Measurements from ENCODE around the gene ASPM. TPM values are rescaled to one million over a fixed set of nuclear protein-coding genes. Genes with fewer than 3 reads are reported as not detected.

ASPM gene
- total and polyA plus RNA-seq, 8 donors = 1.1 to 46.2 (median 21.8) TPM

DNA sequence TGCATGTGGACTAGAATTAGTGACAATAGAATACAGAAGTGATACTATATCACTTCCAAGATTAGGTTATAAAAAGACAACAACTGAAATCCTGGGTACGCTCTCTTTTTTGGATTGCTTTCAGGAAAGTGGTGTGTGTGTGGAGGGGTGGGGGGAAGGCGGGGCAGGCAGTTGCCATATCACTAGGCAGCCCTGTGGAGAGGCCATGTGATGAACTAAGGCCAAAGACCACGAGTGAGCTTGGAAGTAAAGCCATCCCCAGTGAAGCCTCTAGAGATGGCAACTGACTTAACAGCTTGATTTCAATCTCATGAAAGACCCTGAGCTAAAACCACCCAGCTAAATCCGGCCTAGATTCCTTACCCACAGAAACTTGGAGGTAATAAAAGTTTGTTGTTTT, 6.2 kb upstream of the ASPM start:
- H3K9me3 ChIP-seq = no peaks in the 10 kb centered on the region
- H3K27ac ChIP-seq = no peak overlapping the region
- H3K36me3 ChIP-seq = no peaks in the 10 kb centered on the region
- no peaks in the 10 kb centered on the region for H3K4me1 ChIP-seq
- ATAC-seq (no peak), DNase-seq (no peak)
- TF ChIP-seq CTCF (IDR thresholded peaks at IDR 0.05) = no peak
- no peaks in the 10 kb centered on the region for H3K27me3 ChIP-seq
- H3K4me3 ChIP-seq = no peak overlapping the region
- intact Hi-C loops (cut with DNase I) = no loop called here

- Histone ChIP-seq H3K4me1 (no peaks in the 10 kb centered on the region), H3K27ac (no peak overlapping the region), H3K27me3 (no peaks in the 10 kb centered on the region), H3K4me3 (no peak overlapping the region), H3K9me3 (no peaks in the 10 kb centered on the region), H3K36me3 (no peaks in the 10 kb centered on the region)
- DNase-seq = no peak
- ATAC-seq = no peak
- no peak for TF ChIP-seq CTCF (IDR thresholded peaks at IDR 0.05)
- intact Hi-C loops (cut with DNase I) = no loop called here
Measured at GRCh38 chr1:197151185-197151584, 4.7 kb upstream of the ASPM start.

DNA sequence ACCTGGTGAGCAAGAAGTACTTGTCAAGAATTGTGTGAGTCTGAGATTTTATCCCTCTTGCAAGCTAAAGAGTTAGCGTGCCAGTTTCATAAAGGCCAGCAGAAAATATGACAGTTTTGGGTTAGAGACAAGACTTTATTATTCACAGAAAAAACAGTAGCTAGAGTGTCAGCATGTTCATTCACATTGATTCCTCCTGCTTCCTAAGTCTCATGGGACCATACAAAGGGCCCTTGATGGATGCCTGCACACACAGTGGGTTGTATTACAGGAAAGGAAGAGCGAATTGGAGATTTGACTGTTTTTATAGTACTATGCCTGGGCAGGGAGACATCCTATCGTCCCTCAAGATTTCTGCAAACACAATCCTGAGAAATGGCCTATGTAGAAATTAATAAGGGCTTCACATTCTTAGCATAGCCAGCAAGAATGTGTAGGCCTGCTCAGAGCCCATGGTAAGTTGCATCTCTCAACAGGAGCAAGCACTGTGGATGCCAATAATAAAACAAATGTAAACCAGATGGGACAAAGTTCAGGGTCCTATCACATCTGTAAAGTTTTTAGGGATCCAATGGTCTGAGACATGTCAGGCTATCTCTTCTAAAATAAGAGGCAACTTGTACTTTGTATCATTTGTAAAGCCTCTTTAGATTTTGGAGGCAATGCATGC, 4.0 kb upstream of the ASPM start:
- Histone ChIP-seq H3K36me3 (no peaks in the 10 kb centered on the region), H3K4me3 (no peak overlapping the region), H3K27ac (no peak overlapping the region), H3K27me3 (no peaks in the 10 kb centered on the region), H3K4me1 (peaks cover 0 to 6% of the 10 kb centered on the region in 2 donors), H3K9me3 (no peaks in the 10 kb centered on the region)
- TF ChIP-seq CTCF (IDR thresholded peaks at IDR 0.05) = no peak
- intact Hi-C loops (cut with DNase I) = no loop called here
- ATAC-seq = no peak
- DNase-seq = no peak

- TF ChIP-seq CTCF (IDR thresholded peaks at IDR 0.05) = no peak
- H3K27ac ChIP-seq = no peak overlapping the region
- no peaks in the 10 kb centered on the region for H3K27me3 ChIP-seq
- H3K9me3 ChIP-seq = no peaks in the 10 kb centered on the region
- DNase-seq (no peak), ATAC-seq (no peak)
- peaks cover 0 to 16% of the 10 kb centered on the region in 2 donors for H3K4me1 ChIP-seq
- intact Hi-C loops (cut with DNase I) = no loop called here
- H3K36me3 ChIP-seq = no peaks in the 10 kb centered on the region
- H3K4me3 ChIP-seq = no peak overlapping the region
Measured at GRCh38 chr1:197149340-197149739, 2.9 kb upstream of the ASPM start.

DNA sequence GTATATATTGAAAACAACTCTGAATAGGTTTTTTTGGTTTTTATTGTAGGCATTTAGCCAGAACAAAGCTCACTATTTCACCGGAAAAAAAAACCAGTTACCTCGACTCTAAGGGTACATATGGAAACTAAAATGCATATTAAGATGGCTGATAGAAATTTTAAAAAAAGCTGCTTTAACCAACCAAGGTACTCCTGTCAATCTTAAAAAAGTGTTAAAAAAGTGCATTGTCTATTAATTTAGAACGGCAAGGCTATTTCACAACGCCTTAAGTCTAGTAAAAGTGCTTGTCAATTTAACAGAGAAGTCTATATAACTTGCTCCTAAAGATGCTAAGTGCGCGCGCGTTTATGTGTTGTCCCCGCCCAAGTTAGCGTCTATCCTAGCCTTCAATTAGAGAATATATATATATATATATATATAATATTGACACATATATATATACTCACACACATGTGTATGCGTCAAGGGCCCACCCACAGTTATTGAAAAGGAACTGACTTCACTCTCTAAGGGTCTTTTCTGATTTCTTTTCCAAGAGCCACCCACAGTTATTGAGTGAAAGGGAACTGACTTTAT, 934 bp downstream of the ASPM start:
- Histone ChIP-seq H3K9me3 (no peaks in the 10 kb centered on the region), H3K27ac (no peak overlapping the region), H3K36me3 (no peaks in the 10 kb centered on the region), H3K4me3 (peak overlapping the region; percentile 64 to 77), H3K27me3 (no peaks in the 10 kb centered on the region), H3K4me1 (peaks cover 0 to 16% of the 10 kb centered on the region in 2 donors)
- DNase-seq (peak in 1 of 4 donors; percentile 16), ATAC-seq (no peak)
- intact Hi-C loops (cut with DNase I) = no loop called here
- TF ChIP-seq CTCF (IDR thresholded peaks at IDR 0.05) = no peak

Measured in left lung (tissue), 10 donors.